22Rv1 (cell line): Measurements from ENCODE around the gene SCYL2.

Experiments
- CTCF ChIP-seq: fragments of 450-650 bp; IDR thresholded peaks from 2 replicates; pipeline ENCODE4 v1.5.1; 2017; ENCODE audit warnings: mild to moderate bottlenecking
- ZFX ChIP-seq: fragments of 450-650 bp; IDR thresholded peaks from 2 replicates; pipeline ENCODE4 v1.6.1; 2017; ENCODE audit warnings: antibody characterized with exemption, borderline replicate concordance

GRCh38 chr12:100337299-100337698 lies 70.3 kb downstream of the SCYL2 start:
- TF ChIP-seq CTCF (no peak), ZFX (no peak)
